ENCODE measurements around the gene SIX1. TPM values are rescaled to one million over a fixed set of nuclear protein-coding genes. Genes with fewer than 3 reads are reported as not detected.
A peak's percentile ranks its signal among the peaks of the same experiment; 100 is the strongest.

Gene SIX1
- total and polyA plus RNA-seq, 9 donors, result 46.2 to 86.3 (median 63.4) TPM

- Histone ChIP-seq H3K4me1 (ENCODE audit: control insufficient read depth, insufficient read depth, low read length) (peaks cover 40% of the 10 kb centered on the region), H3K4me3 (ENCODE audit: low read length) (peak overlapping the region; percentile 92), H3K27ac (ENCODE audit: low read length) (peak overlapping the region; percentile 91), H3K27me3 (ENCODE audit: control insufficient read depth, insufficient read depth, low read length) (peaks cover 72% of the 10 kb centered on the region), H3K36me3 (ENCODE audit: control insufficient read depth, insufficient read depth, low read length) (peaks cover 17% of the 10 kb centered on the region), H3K9me3 (replicated peaks; ENCODE audit: control insufficient read depth, low read depth, low read length) (no peaks in the 10 kb centered on the region)
- DNase-seq, result peak; percentile 73
- no CpG with 5 or more reads among the region's 11 CpGs for WGBS (ENCODE audit: insufficient coverage)
These were observed 1.2 kb upstream of the SIX1 start for GRCh38 chr14:60650373-60650961.

GRCh38 chr14:60649875-60650372 lies 647 bp upstream of the SIX1 start:
- Histone ChIP-seq H3K27me3 (ENCODE audit: control insufficient read depth, insufficient read depth, low read length) (peaks cover 67% of the 10 kb centered on the region), H3K27ac (ENCODE audit: low read length) (peak overlapping the region; percentile 91), H3K4me1 (ENCODE audit: control insufficient read depth, insufficient read depth, low read length) (peaks cover 35% of the 10 kb centered on the region), H3K36me3 (ENCODE audit: control insufficient read depth, insufficient read depth, low read length) (peaks cover 17% of the 10 kb centered on the region), H3K9me3 (replicated peaks; ENCODE audit: control insufficient read depth, low read depth, low read length) (no peaks in the 10 kb centered on the region), H3K4me3 (ENCODE audit: low read length) (peak overlapping the region; percentile 92)
- 11% methylated on average over 8 of the region's 15 CpGs for WGBS (ENCODE audit: insufficient coverage)
- peak; percentile 80 for DNase-seq

GRCh38 chr14:60648249-60648933 lies 886 bp downstream of the SIX1 start:
- Histone ChIP-seq H3K36me3 (ENCODE audit: control insufficient read depth, insufficient read depth, low read length) (peaks cover 23% of the 10 kb centered on the region), H3K27me3 (ENCODE audit: control insufficient read depth, insufficient read depth, low read length) (peaks cover 67% of the 10 kb centered on the region), H3K9me3 (replicated peaks; ENCODE audit: control insufficient read depth, low read depth, low read length) (no peaks in the 10 kb centered on the region), H3K27ac (ENCODE audit: low read length) (peak overlapping the region; percentile 95), H3K4me1 (ENCODE audit: control insufficient read depth, insufficient read depth, low read length) (peaks cover 28% of the 10 kb centered on the region), H3K4me3 (ENCODE audit: low read length) (peak overlapping the region; percentile 92)
- 0% methylated on average over 60 of the region's 61 CpGs for WGBS (ENCODE audit: insufficient coverage)
- peak; percentile 64 for DNase-seq

GRCh38 chr14:60647837-60648248 lies 1.4 kb downstream of the SIX1 start:
- H3K36me3 ChIP-seq (ENCODE audit: control insufficient read depth, insufficient read depth, low read length), result peaks cover 23% of the 10 kb centered on the region
- H3K27ac ChIP-seq (ENCODE audit: low read length), result peak overlapping the region; percentile 95
- peaks cover 27% of the 10 kb centered on the region for H3K4me1 ChIP-seq (ENCODE audit: control insufficient read depth, insufficient read depth, low read length)
- DNase-seq, result peak; percentile 54
- H3K27me3 ChIP-seq (ENCODE audit: control insufficient read depth, insufficient read depth, low read length), result peaks cover 66% of the 10 kb centered on the region
- WGBS (ENCODE audit: insufficient coverage), result under 1% methylated on average over 15 of the region's 21 CpGs
- no peaks in the 10 kb centered on the region for H3K9me3 ChIP-seq (replicated peaks; ENCODE audit: control insufficient read depth, low read depth, low read length)
- peak overlapping the region; percentile 92 for H3K4me3 ChIP-seq (ENCODE audit: low read length)

GRCh38 chr14:60647081-60647836 lies 2.0 kb downstream of the SIX1 start:
- Histone ChIP-seq H3K4me1 (ENCODE audit: control insufficient read depth, insufficient read depth, low read length) (peaks cover 27% of the 10 kb centered on the region), H3K36me3 (ENCODE audit: control insufficient read depth, insufficient read depth, low read length) (peaks cover 28% of the 10 kb centered on the region), H3K27ac (ENCODE audit: low read length) (peak overlapping the region; percentile 95), H3K27me3 (ENCODE audit: control insufficient read depth, insufficient read depth, low read length) (peaks cover 66% of the 10 kb centered on the region), H3K9me3 (replicated peaks; ENCODE audit: control insufficient read depth, low read depth, low read length) (no peaks in the 10 kb centered on the region), H3K4me3 (ENCODE audit: low read length) (peak overlapping the region; percentile 92)
- DNase-seq, result peak; percentile 80
- under 1% methylated on average over 36 of the region's 43 CpGs for WGBS (ENCODE audit: insufficient coverage)

- Histone ChIP-seq H3K36me3 (ENCODE audit: control insufficient read depth, insufficient read depth, low read length) (peaks cover 37% of the 10 kb centered on the region), H3K4me1 (ENCODE audit: control insufficient read depth, insufficient read depth, low read length) (peaks cover 31% of the 10 kb centered on the region), H3K27me3 (ENCODE audit: control insufficient read depth, insufficient read depth, low read length) (peaks cover 69% of the 10 kb centered on the region), H3K9me3 (replicated peaks; ENCODE audit: control insufficient read depth, low read depth, low read length) (no peaks in the 10 kb centered on the region), H3K27ac (ENCODE audit: low read length) (peak overlapping the region; percentile 95), H3K4me3 (ENCODE audit: low read length) (peak overlapping the region; percentile 92)
- DNase-seq, result peak; percentile 89
- 9% methylated on average over 5 of the region's 11 CpGs for WGBS (ENCODE audit: insufficient coverage)
These were observed 3.0 kb downstream of the SIX1 start for GRCh38 chr14:60646226-60646818.

- Histone ChIP-seq H3K4me1 (ENCODE audit: control insufficient read depth, insufficient read depth, low read length) (peaks cover 35% of the 10 kb centered on the region), H3K27me3 (ENCODE audit: control insufficient read depth, insufficient read depth, low read length) (peaks cover 71% of the 10 kb centered on the region), H3K9me3 (replicated peaks; ENCODE audit: control insufficient read depth, low read depth, low read length) (no peaks in the 10 kb centered on the region), H3K4me3 (ENCODE audit: low read length) (peak overlapping the region; percentile 92), H3K27ac (ENCODE audit: low read length) (peak overlapping the region; percentile 95), H3K36me3 (ENCODE audit: control insufficient read depth, insufficient read depth, low read length) (peaks cover 39% of the 10 kb centered on the region)
- DNase-seq, result peak; percentile 34
- no CpG with 5 or more reads among the region's 2 CpGs for WGBS (ENCODE audit: insufficient coverage)
These were observed 4.0 kb downstream of the SIX1 start for GRCh38 chr14:60645126-60645741.

- Histone ChIP-seq H3K27me3 (ENCODE audit: control insufficient read depth, insufficient read depth, low read length) (peaks cover 65% of the 10 kb centered on the region), H3K27ac (ENCODE audit: low read length) (peak overlapping the region; percentile 95), H3K4me3 (ENCODE audit: low read length) (peak overlapping the region; percentile 92), H3K4me1 (ENCODE audit: control insufficient read depth, insufficient read depth, low read length) (peaks cover 34% of the 10 kb centered on the region), H3K36me3 (ENCODE audit: control insufficient read depth, insufficient read depth, low read length) (peaks cover 39% of the 10 kb centered on the region), H3K9me3 (replicated peaks; ENCODE audit: control insufficient read depth, low read depth, low read length) (no peaks in the 10 kb centered on the region)
- peak; percentile 27 for DNase-seq
- WGBS (ENCODE audit: insufficient coverage), result no CpG with 5 or more reads among the region's 1 CpG
These were observed 4.6 kb downstream of the SIX1 start for GRCh38 chr14:60644666-60645065.

GRCh38 chr14:60643463-60644314 lies 5.6 kb downstream of the SIX1 start:
- H3K4me3 ChIP-seq (ENCODE audit: low read length), result peak overlapping the region; percentile 92
- H3K9me3 ChIP-seq (replicated peaks; ENCODE audit: control insufficient read depth, low read depth, low read length), result no peaks in the 10 kb centered on the region
- DNase-seq, result peak; percentile 76
- H3K36me3 ChIP-seq (ENCODE audit: control insufficient read depth, insufficient read depth, low read length), result peaks cover 39% of the 10 kb centered on the region
- H3K27me3 ChIP-seq (ENCODE audit: control insufficient read depth, insufficient read depth, low read length), result peaks cover 58% of the 10 kb centered on the region
- H3K4me1 ChIP-seq (ENCODE audit: control insufficient read depth, insufficient read depth, low read length), result peaks cover 34% of the 10 kb centered on the region
- peak overlapping the region; percentile 96 for H3K27ac ChIP-seq (ENCODE audit: low read length)
- 29% methylated on average over 4 of the region's 29 CpGs for WGBS (ENCODE audit: insufficient coverage)

Measured in muscle of leg (tissue), 11 donors.